Mesenchymal stem cell (in vitro differentiated cells and primary cell): ENCODE results near the gene GLT1D1.
A peak's percentile ranks its signal among the peaks of the same experiment; 100 is the strongest.

Source experiments
- DNase-seq: peaks from one replicate; pipeline ENCODE4 v3.0.0-alpha.2; 2013
- H2AFZ ChIP-seq: one replicate; pipeline ENCODE4 v1.6.1; 2013; ENCODE audit warnings: low read depth, mild to moderate bottlenecking, control low read depth, inconsistent platforms, low read length, moderate library complexity
- H2AK5ac ChIP-seq: 2 replicates; pipeline ENCODE4 v1.6.1; 2013; ENCODE audit warnings: low read length, moderate library complexity, mild to moderate bottlenecking, inconsistent platforms; ENCODE audit not compliant: severe bottlenecking
- H2BK120ac ChIP-seq: one replicate; pipeline ENCODE4 v1.6.1; 2013; ENCODE audit warnings: low read depth, mild to moderate bottlenecking, inconsistent platforms, low read length, moderate library complexity
- H2BK12ac ChIP-seq, 2 experiments: one replicate each; pipeline ENCODE4 v1.6.1; 2013; ENCODE audit warnings: inconsistent platforms in 2 of 2, low read length in 2 of 2, mild to moderate bottlenecking in 2 of 2, moderate library complexity in 2 of 2, control low read depth in 1 of 2
- H2BK15ac ChIP-seq: one replicate; pipeline ENCODE4 v1.6.1; 2013; ENCODE audit warnings: mild to moderate bottlenecking, low read depth, inconsistent platforms; ENCODE audit not compliant: poor library complexity, severe bottlenecking
- H2BK5ac ChIP-seq: 2 replicates; pipeline ENCODE4 v1.6.1; 2013; ENCODE audit warnings: low read depth, mild to moderate bottlenecking, low read length, control low read depth, inconsistent platforms; ENCODE audit not compliant: poor library complexity, severe bottlenecking
- H3K14ac ChIP-seq, 2 experiments: one replicate each; pipeline ENCODE4 v1.6.1; 2013; ENCODE audit warnings: inconsistent platforms in 2 of 2, low read length in 2 of 2, control low read depth in 1 of 2, mild to moderate bottlenecking in 1 of 2, moderate library complexity in 1 of 2
- H3K18ac ChIP-seq, 2 experiments: one replicate each; pipeline ENCODE4 v1.6.1; 2013; ENCODE audit warnings: inconsistent platforms in 2 of 2, low read length in 2 of 2, control low read depth in 1 of 2, low read depth in 1 of 2, mild to moderate bottlenecking in 1 of 2
- H3K23ac ChIP-seq, 2 experiments: one replicate each; pipeline ENCODE4 v1.6.1; 2013; ENCODE audit warnings: inconsistent platforms in 2 of 2, low read length in 2 of 2, mild to moderate bottlenecking in 2 of 2, moderate library complexity in 2 of 2, control low read depth in 1 of 2
- H3K27ac ChIP-seq: 2 replicates; pipeline ENCODE4 v1.5.1; 2013; ENCODE audit warnings: mild to moderate bottlenecking, moderate library complexity, low read length, control low read depth, inconsistent platforms; ENCODE audit not compliant: poor library complexity, severe bottlenecking
- H3K27me3 ChIP-seq, 2 experiments: 2 replicates each; pipeline versions ENCODE4 v1.6.1 to v1.7.0; 2013; ENCODE audit warnings: low read length in 2 of 2, mild to moderate bottlenecking in 2 of 2, moderate library complexity in 2 of 2, control low read depth in 1 of 2, inconsistent platforms in 1 of 2; ENCODE audit not compliant: control insufficient read depth in 1 of 2, insufficient read depth in 1 of 2
- H3K36me3 ChIP-seq, 2 experiments: 2 replicates each; pipeline versions ENCODE4 v1.6.1 to v1.7.0; 2013; ENCODE audit warnings: low read length in 2 of 2, control low read depth in 1 of 2, inconsistent platforms in 1 of 2, low read depth in 1 of 2, mild to moderate bottlenecking in 1 of 2; ENCODE audit not compliant: insufficient read depth in 2 of 2, control insufficient read depth in 1 of 2
- H3K4ac ChIP-seq, 2 experiments: one replicate each; pipeline ENCODE4 v1.6.1; 2013; ENCODE audit warnings: inconsistent platforms in 2 of 2, low read length in 2 of 2, mild to moderate bottlenecking in 2 of 2, moderate library complexity in 2 of 2, control low read depth in 1 of 2, low read depth in 1 of 2
- H3K4me1 ChIP-seq: 2 replicates; pipeline ENCODE4 v1.6.1; 2013; ENCODE audit warnings: low read depth, low read length, control low read depth; ENCODE audit not compliant: control insufficient read depth, insufficient read depth
- H3K4me2 ChIP-seq: 2 replicates; pipeline ENCODE4 v1.6.1; 2013; ENCODE audit warnings: low read length, mild to moderate bottlenecking, inconsistent platforms; ENCODE audit not compliant: poor library complexity, severe bottlenecking
- H3K4me3 ChIP-seq, 2 experiments: 2 replicates each; pipeline versions ENCODE4 v1.5.1 to v1.7.0; 2013; ENCODE audit warnings: low read length in 2 of 2, mild to moderate bottlenecking in 2 of 2, control low read depth in 1 of 2, low read depth in 1 of 2; ENCODE audit not compliant: insufficient read depth in 1 of 2
- H3K79me1 ChIP-seq: replicated peaks from 2 replicates; pipeline ENCODE4 v1.6.1; 2013; ENCODE audit warnings: mild to moderate bottlenecking, control low read depth, low read length, inconsistent platforms; ENCODE audit not compliant: poor library complexity, severe bottlenecking
- H3K9ac ChIP-seq: 2 replicates; pipeline ENCODE4 v1.7.0; 2013; ENCODE audit warnings: mild to moderate bottlenecking, low read length, moderate library complexity
- H3K9me3 ChIP-seq: 2 replicates; pipeline ENCODE4 v1.7.0; 2013; ENCODE audit warnings: mild to moderate bottlenecking, low read length; ENCODE audit not compliant: control insufficient read depth
- H4K8ac ChIP-seq: one replicate; pipeline ENCODE4 v1.6.1; 2013; ENCODE audit warnings: inconsistent platforms, mild to moderate bottlenecking, low read length, moderate library complexity
- H4K91ac ChIP-seq: one replicate; pipeline ENCODE4 v1.6.1; 2013; ENCODE audit warnings: mild to moderate bottlenecking, low read length, inconsistent platforms
- WGBS: methylation state at CpG from one replicate; pipeline ENCODE4 v1.1.7; 2013; ENCODE audit warnings: mixed read lengths; 5-methylcytosine and 5-hydroxymethylcytosine counted together

GLT1D1 gene

GRCh38 chr12:128806573-128806972 is 46.7 kb upstream of the GLT1D1 start:
- Histone ChIP-seq H3K23ac (no peak overlapping the region), H3K4me2 (no peak overlapping the region), H3K9me3 (peaks cover 11% of the 10 kb centered on the region), H3K4me1 (peaks cover 18% of the 10 kb centered on the region), H3K27me3 (no peaks in the 10 kb centered on the region), H4K8ac (no peak overlapping the region), H2BK120ac (no peak overlapping the region), H2BK12ac (no peak overlapping the region), H3K4ac (no peak overlapping the region), H2BK15ac (no peak overlapping the region), H2AFZ (no peak overlapping the region), H2AK5ac (no peak overlapping the region), H2BK5ac (no peak overlapping the region), H3K18ac (no peak overlapping the region), H3K36me3 (peaks cover 37 to 55% of the 10 kb centered on the region in 2 experiments), H3K27ac (no peak overlapping the region), H4K91ac (no peak overlapping the region), H3K79me1 (peaks cover 13% of the 10 kb centered on the region), H3K14ac (no peak overlapping the region), H3K4me3 (no peak overlapping the region), H3K9ac (no peak overlapping the region)
- WGBS = 95% methylated on average over 8 of the region's 9 CpGs
- DNase-seq = no peak

GRCh38 chr12:128807161-128807724 is 46.0 kb upstream of the GLT1D1 start:
- peaks cover 13% of the 10 kb centered on the region for H3K79me1 ChIP-seq
- H3K14ac ChIP-seq = no peak overlapping the region
- no peak overlapping the region for H2BK12ac ChIP-seq
- H2AFZ ChIP-seq = no peak overlapping the region
- 98% methylated on average over 14 of the region's 14 CpGs for WGBS
- no peak overlapping the region for H3K9ac ChIP-seq
- no peak overlapping the region for H3K4ac ChIP-seq
- no peak overlapping the region for H2BK15ac ChIP-seq
- H4K91ac ChIP-seq = no peak overlapping the region
- H3K27ac ChIP-seq = no peak overlapping the region
- no peak overlapping the region for H2BK120ac ChIP-seq
- no peak overlapping the region for H2BK5ac ChIP-seq
- no peaks in the 10 kb centered on the region for H3K27me3 ChIP-seq
- H3K4me1 ChIP-seq = peaks cover 16% of the 10 kb centered on the region
- peaks cover 11% of the 10 kb centered on the region for H3K9me3 ChIP-seq
- no peak overlapping the region for H3K4me2 ChIP-seq
- H3K18ac ChIP-seq = no peak overlapping the region
- H2AK5ac ChIP-seq = no peak overlapping the region
- peaks cover 34 to 59% of the 10 kb centered on the region in 2 experiments for H3K36me3 ChIP-seq
- no peak for DNase-seq
- H4K8ac ChIP-seq = no peak overlapping the region
- H3K23ac ChIP-seq = no peak overlapping the region
- H3K4me3 ChIP-seq = no peak overlapping the region

GRCh38 chr12:128808651-128809050 is 44.6 kb upstream of the GLT1D1 start:
- Histone ChIP-seq H4K91ac (no peak overlapping the region), H3K79me1 (peaks cover 12% of the 10 kb centered on the region), H2AK5ac (no peak overlapping the region), H3K36me3 (peaks cover 25 to 50% of the 10 kb centered on the region in 2 experiments), H2BK120ac (no peak overlapping the region), H2AFZ (no peak overlapping the region), H3K9me3 (peaks cover 8% of the 10 kb centered on the region), H3K27ac (no peak overlapping the region), H4K8ac (no peak overlapping the region), H3K4ac (no peak overlapping the region), H3K4me1 (peaks cover 17% of the 10 kb centered on the region), H3K9ac (no peak overlapping the region), H3K18ac (no peak overlapping the region), H2BK15ac (no peak overlapping the region), H2BK5ac (no peak overlapping the region), H3K14ac (no peak overlapping the region), H3K23ac (no peak overlapping the region), H3K4me2 (no peak overlapping the region), H3K4me3 (no peak overlapping the region), H3K27me3 (no peaks in the 10 kb centered on the region), H2BK12ac (no peak overlapping the region)
- 96% methylated on average over 10 of the region's 12 CpGs for WGBS
- no peak for DNase-seq

GRCh38 chr12:128810182-128811127 is 42.8 kb upstream of the GLT1D1 start:
- peaks cover 19% of the 10 kb centered on the region for H3K4me1 ChIP-seq
- peak overlapping the region; percentile 19 for H4K8ac ChIP-seq
- H2AFZ ChIP-seq = no peak overlapping the region
- H3K27me3 ChIP-seq = no peaks in the 10 kb centered on the region
- peak overlapping the region in 1 of 2 experiments; percentile 21 for H2BK12ac ChIP-seq
- H3K4me3 ChIP-seq = peak overlapping the region in 1 of 2 experiments; percentile 72
- H3K79me1 ChIP-seq = peaks cover 8% of the 10 kb centered on the region
- H3K4me2 ChIP-seq = no peak overlapping the region
- H2BK15ac ChIP-seq = no peak overlapping the region
- no peak overlapping the region for H3K4ac ChIP-seq
- H2BK120ac ChIP-seq = no peak overlapping the region
- H3K23ac ChIP-seq = no peak overlapping the region
- H2AK5ac ChIP-seq = no peak overlapping the region
- WGBS = 77% methylated on average over 12 of the region's 14 CpGs
- no peak overlapping the region for H3K14ac ChIP-seq
- H3K27ac ChIP-seq = peak overlapping the region; percentile 12
- H2BK5ac ChIP-seq = no peak overlapping the region
- H3K18ac ChIP-seq = no peak overlapping the region
- H3K36me3 ChIP-seq = peaks cover 21 to 40% of the 10 kb centered on the region in 2 experiments
- no peaks in the 10 kb centered on the region for H3K9me3 ChIP-seq
- DNase-seq = peak; percentile 33
- H4K91ac ChIP-seq = no peak overlapping the region
- peak overlapping the region; percentile 80 for H3K9ac ChIP-seq
